HepG2 (cell line): ENCODE measurements around the gene ESYT1. TPM values are rescaled to one million over a fixed set of nuclear protein-coding genes. Genes with fewer than 3 reads are reported as not detected.

Experiments used
- DRAP1 ChIP-seq: IDR thresholded peaks from 2 replicates; pipeline ENCODE4 v1.6.1; 2016; ENCODE audit warnings: missing genetic modification reagents, missing compliant biosample characterization
- GLMP ChIP-seq: sonication (generic); formaldehyde crosslinking; IDR thresholded peaks from 2 replicates; pipeline ENCODE4 v1.9.0; 2021; ENCODE audit warnings: missing genetic modification reagents, mild to moderate bottlenecking, borderline replicate concordance
- HIVEP1 ChIP-seq: sonication (generic); formaldehyde crosslinking; IDR thresholded peaks from 2 replicates; pipeline ENCODE4 v1.4.0; 2020; ENCODE audit warnings: mild to moderate bottlenecking, missing genetic modification reagents
- HNF1A ChIP-seq, 2 experiments: sonication (generic) in 1 of 2; formaldehyde crosslinking in 1 of 2; IDR thresholded peaks; 2 replicates each; pipeline versions ENCODE4 v1.4.0 to v1.6.1; 2016 to 2020; ENCODE audit warnings: borderline replicate concordance in 1 of 2, low read depth in 1 of 2, mild to moderate bottlenecking in 1 of 2, missing genetic modification reagents in 1 of 2
- HNRNPUL1 ChIP-seq: fragments of 200-400 bp; formaldehyde crosslinking; IDR thresholded peaks from 2 replicates; pipeline ENCODE4 v1.6.1; 2017; ENCODE audit warnings: low read depth, mild to moderate bottlenecking, low read length, moderate library complexity
- JARID2 ChIP-seq: sonication (generic); formaldehyde crosslinking; IDR thresholded peaks from 2 replicates; pipeline ENCODE4 v1.8.1; 2023; ENCODE audit warnings: missing genetic modification reagents, inconsistent platforms; ENCODE audit not compliant: insufficient replicate concordance
- KAT2B ChIP-seq: fragments of 150-350 bp; IDR thresholded peaks from 2 replicates; pipeline ENCODE4 v1.6.1; 2014; ENCODE audit warnings: low read depth, low read length, borderline replicate concordance
- PBX3 ChIP-seq: sonication (generic); formaldehyde crosslinking; IDR thresholded peaks from 2 replicates; pipeline ENCODE4 v1.8.1; 2023; ENCODE audit warnings: missing genetic modification reagents, inconsistent platforms, borderline replicate concordance
- RAD51 ChIP-seq: fragments of 450-650 bp; IDR thresholded peaks from 2 replicates; pipeline ENCODE4 v1.6.1; 2016; ENCODE audit warnings: borderline replicate concordance
- SALL2 ChIP-seq: sonication (generic); formaldehyde crosslinking; IDR thresholded peaks from 2 replicates; pipeline ENCODE4 v1.8.1; 2023; ENCODE audit warnings: mild to moderate bottlenecking, missing genetic modification reagents, inconsistent platforms
- SIN3B ChIP-seq: fragments of 150-350 bp; IDR thresholded peaks from 2 replicates; pipeline ENCODE4 v1.6.1; 2014; ENCODE audit warnings: low read length
- ZMYM3 ChIP-seq: sonication (generic); formaldehyde crosslinking; IDR thresholded peaks from 2 replicates; pipeline ENCODE4 v1.5.1; 2020; ENCODE audit warnings: mild to moderate bottlenecking, missing genetic modification reagents
- ZNF280D ChIP-seq: sonication (generic); formaldehyde crosslinking; IDR thresholded peaks from 2 replicates; pipeline ENCODE4 v1.5.1; 2020; ENCODE audit warnings: mild to moderate bottlenecking, missing genetic modification reagents
- ZNF451 ChIP-seq: sonication (generic); formaldehyde crosslinking; IDR thresholded peaks from 2 replicates; pipeline ENCODE4 v1.5.0; 2020; ENCODE audit warnings: mild to moderate bottlenecking, missing genetic modification reagents
- ZNF547 ChIP-seq: sonication (generic); formaldehyde crosslinking; IDR thresholded peaks from 2 replicates; pipeline ENCODE4 v1.5.1; 2020; ENCODE audit warnings: mild to moderate bottlenecking, missing genetic modification reagents
- polyA plus RNA-seq, 8 experiments: library from polyadenylated mRNA; depleted of rRNA in 3 of 8; stranded (reverse) in 7 of 8; unstranded in 1 of 8; fragments of >200 nt; fragmentation: Illumina TruSeq in 4 of 8; extraction: Trizol in 4 of 8; gene quantifications; 2 replicates each; pipeline versions ENCODE4 v1.2.1 to v1.2.3, GENCODE V29; 2011 to 2016; ENCODE audit warnings: low read depth in 4 of 8, missing spikeins in 1 of 8, mixed read lengths in 1 of 8; ENCODE audit not compliant: insufficient read depth in 1 of 8
- total RNA-seq, 5 experiments: library from RNA; depleted of rRNA; stranded (reverse); fragments of >200 nt; fragmentation: Illumina TruSeq; extraction: Trizol; gene quantifications; 2 replicates each; pipeline ENCODE4 v1.2.3, GENCODE V29; 2016; ENCODE audit warnings: low read depth in 1 of 5

Gene ESYT1
- total and polyA plus RNA-seq, 2 of the 13 experiments (the other 11 are each of a cell fraction or from before 2014, with no cell fraction given) = 66.9 to 71.0 TPM

GRCh38 chr12:56081393-56082347, 46.4 kb upstream of the ESYT1 start (continued):
- TF ChIP-seq RAD51 (peak; percentile 40; the same call in 1 of the 2 replicates), HNRNPUL1 (no peak), ZNF280D (CRISPR knock-in tag) (peak; percentile 89), ZNF451 (CRISPR knock-in tag) (peak; percentile 35; the same call in 1 of the 2 replicates), GLMP (no peak), ZMYM3 (peak; percentile 94), JARID2 (peak; percentile 71), KAT2B (no peak), SALL2 (CRISPR knock-in tag) (no peak; the same call in 1 of the 2 replicates), DRAP1 (CRISPR knock-in tag) (peak; percentile 91), HIVEP1 (no peak; the same call in 1 of the 2 replicates), PBX3 (CRISPR knock-in tag) (0 out of 2 replicates have a peak, but pooled peaks have one; percentile 66), HNF1A (IDR thresholded peaks at IDR 0.05; ENCODE audit: low read depth) (peak; percentile 84), HNF1A (CRISPR knock-in tag; IDR thresholded peaks at IDR 0.05; ENCODE audit: borderline replicate concordance) (peak; percentile 91; the same call in 1 of the 2 replicates), SIN3B (no peak), ZNF547 (CRISPR knock-in tag) (no peak; the same call in 1 of the 2 replicates)
